NCI-H82 (cell line): ENCODE measurements around the gene TTC1.
A peak's percentile ranks its signal among the peaks of the same experiment; 100 is the strongest.
"Not testable (repeated sequence)": the region's sequence is repeated elsewhere in the genome, so short reads cannot be mapped to it uniquely, and the experiment has no call there.

Source experiments
- DNase-seq: peaks from one replicate; lab custom pipeline; 2025; lab: John Stamatoyannopoulos, UW

Gene TTC1

DNA sequence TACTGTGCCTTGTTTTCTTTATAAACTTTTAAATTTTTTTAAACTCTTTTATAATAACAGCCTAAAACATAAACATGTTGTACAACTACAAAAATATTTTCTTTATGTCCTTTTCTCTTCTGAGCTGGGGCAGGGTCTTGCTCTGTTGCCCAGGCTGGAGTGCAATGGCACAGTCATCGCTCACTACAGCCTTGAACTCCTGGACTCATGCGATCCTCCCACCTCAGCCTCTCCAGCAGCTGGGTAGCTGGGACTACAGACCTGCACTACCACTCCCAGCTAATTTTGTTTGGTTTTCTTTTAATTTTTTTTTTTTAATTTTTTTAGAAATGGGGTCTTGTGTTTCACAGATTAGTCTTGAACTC, 31.5 kb downstream of the TTC1 start:
- DNase-seq = no peak

DNA sequence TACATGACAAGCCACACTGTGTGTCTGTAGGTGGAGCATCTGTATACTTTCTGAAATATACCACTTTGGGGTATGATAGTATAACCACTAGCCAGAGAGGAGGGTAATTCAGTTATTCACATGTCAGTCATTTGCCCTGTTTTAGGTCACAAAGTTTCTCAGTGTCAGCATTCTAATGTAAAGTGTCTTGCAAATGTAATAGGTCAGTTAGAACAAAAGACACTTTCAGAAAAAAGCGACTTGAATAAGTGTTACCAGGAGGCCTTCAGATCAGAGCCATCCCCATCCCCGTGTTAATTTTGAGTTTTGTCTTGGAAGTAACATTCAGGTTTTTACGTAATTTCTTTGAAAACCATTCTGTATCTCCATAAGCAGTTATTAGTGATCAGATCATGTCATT, 33.7 kb downstream of the TTC1 start:
- no peak for DNase-seq

DNA sequence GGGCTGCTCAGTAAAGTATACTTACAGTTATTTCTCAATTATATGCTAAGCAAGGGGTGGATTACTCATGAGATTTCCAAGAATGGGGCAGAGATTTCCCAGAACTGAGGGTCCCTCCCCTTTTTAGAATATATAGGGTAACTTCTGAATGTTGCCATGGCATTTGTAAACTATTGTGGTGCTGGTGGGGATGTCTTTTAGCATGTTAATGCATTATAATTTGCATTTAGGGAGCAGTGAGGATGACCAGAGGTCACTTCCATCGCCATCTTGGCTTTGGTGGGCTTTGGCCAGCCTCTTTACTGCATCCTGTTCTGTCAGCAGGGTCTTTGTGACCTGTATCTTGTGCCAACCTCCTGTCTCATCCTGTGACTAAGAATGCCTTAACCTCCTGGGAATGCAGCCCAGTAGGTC, 35.5 kb downstream of the TTC1 start:
- DNase-seq = no peak

DNA sequence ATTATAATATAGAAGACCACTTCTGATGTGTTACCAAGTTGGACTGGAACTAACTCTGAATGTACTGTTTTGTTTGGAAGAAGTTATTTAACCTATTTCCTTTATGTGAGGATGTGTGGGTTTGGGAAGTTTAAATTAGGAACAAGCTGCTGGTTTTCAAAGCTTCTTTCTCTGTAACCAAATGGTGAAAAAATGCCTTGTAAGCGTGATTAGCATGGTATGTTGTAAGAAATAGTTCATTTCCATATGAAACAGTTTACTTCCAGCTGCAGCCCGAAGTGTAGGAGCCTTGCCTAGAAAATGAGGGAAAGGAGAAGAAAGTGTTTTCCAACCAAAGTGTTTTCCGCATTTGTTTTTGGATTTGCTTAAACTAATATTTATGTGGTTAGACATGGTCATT, 36.0 kb downstream of the TTC1 start:
- DNase-seq = no peak

DNA sequence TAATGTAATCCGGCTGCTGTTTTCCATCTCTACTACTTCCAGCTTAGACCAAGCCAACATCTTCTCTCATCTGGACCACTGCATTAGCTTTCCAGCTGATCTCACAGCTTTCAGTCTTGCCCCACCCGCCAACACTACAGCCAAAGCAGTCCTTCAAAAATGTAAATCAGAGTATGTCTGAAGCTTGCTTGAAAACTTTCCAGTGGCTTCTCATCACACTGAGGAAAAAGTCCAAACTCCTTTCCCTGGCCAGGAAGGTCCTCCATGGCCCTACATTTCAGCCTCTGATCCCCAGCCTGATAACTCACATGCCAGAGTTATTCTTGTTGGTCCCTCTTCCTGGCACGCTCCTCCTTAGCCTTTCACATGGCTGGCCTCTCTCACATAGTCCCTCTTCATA, 38.5 kb downstream of the TTC1 start:
- DNase-seq = no peak

DNA sequence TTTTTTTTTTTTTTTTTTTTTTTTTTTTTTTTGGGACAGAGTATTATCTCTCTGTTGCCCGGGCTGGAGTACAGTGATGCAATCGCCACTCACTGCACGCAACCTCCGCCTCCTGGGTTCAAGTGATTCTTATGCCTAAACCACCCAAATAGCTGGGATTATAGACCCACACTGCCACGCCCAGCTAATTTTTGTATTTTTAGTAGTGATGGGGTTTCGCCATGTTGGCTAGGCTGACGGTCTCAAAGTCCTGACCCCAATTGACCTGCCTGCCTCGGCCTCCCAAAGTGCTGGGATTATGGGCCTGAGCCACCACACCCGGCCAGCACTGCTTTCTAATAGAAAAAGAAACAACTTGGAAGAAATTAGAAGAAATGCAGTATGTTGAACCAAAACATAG, 39.2 kb downstream of the TTC1 start:
- no peak for DNase-seq

DNA sequence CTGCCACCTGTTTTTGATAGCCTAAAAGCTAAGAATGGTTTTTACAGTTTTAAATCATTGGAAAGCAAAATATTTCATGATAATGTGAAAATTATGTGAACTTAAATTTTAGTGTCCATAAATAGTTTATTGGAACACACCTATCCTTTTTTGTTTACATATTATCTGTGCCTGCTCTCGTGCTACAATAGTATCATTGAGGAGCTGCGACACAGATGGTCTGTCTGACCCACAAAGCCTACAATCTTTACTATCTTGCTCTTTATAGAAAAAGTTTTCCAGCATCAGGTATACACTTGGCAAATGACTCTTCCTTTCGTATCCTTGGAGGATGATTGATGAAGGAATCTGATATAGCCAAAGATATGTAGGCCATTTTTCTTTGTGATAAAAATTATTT, 40.2 kb downstream of the TTC1 start:
- DNase-seq = no peak

DNA sequence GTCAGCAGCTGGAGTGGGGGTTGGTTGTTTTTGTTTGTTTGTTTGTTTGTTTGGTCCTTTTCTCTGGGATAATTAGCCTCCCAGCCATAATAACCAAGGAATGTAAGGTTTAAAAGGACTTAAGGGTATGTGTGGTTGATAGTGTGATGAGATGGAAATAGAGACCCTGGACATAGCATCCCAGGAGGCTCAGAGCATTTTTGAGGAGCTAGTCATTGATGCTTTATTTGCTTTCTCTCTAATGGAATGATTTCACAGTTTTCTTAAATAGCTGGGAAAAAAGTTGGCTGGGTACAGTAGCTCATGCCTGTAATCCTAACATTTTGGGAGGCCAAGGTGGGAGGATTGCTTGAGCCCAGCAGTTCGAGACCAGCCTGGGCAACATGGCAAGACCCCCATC, 45.1 kb downstream of the TTC1 start:
- DNase-seq = no peak

DNA sequence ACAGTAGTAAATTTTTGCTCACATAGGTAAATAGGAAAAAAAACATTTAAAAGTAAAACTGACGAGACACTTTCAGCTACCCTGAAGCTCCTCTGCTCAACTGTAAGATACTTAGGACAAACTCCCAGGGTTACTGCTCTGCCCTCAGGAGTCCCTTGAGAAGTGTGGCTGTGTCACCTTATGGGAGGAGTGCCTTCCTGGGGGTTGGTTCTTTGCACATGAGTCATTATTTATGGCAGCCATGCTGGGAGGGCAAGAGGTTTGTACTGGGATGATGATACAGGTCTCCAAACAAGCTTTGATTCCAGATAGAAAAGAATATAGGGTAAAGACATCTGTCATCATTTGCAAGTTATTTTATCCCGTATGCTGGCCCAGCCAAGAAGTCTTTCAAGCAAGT, 45.9 kb downstream of the TTC1 start:
- no peak for DNase-seq

DNA sequence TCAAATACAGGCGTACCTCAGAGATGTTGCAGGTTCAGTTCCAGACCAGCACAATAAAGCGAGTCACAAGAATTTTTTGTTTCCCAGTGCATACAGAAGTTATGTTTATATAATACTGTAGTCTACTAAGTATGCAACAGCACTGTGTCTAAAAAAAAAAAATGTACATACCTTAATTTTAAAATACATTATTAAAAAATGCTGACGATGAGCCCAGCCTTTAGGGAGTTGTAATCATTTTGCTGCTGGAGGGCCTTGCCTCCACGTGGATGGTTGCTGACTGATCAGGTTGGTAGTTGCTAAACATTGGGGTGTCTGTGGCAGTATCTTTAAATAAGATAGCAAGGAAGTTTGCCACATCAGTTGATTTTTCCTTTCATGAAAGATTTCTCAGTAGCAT, 48.3 kb downstream of the TTC1 start:
- no peak for DNase-seq

DNA sequence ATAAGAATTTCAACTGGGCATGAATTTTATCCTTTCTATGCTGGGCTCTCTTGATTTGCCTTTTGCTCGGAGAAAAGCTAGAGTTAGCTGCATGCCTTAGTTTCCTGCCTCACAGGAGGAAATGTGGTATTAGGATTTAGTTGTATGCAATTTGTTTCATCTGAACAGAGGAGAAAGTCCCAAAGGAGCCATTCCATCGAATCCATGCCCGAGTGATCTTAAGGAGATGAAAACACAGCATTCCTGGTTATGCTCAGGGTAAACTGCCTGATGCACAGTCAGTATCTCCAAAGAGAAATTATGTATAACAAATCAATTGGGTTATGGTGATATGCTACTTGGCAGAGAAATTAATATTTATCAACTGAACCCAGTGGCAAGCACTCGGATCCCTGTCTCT, 51.1 kb downstream of the TTC1 start:
- no peak for DNase-seq

DNA sequence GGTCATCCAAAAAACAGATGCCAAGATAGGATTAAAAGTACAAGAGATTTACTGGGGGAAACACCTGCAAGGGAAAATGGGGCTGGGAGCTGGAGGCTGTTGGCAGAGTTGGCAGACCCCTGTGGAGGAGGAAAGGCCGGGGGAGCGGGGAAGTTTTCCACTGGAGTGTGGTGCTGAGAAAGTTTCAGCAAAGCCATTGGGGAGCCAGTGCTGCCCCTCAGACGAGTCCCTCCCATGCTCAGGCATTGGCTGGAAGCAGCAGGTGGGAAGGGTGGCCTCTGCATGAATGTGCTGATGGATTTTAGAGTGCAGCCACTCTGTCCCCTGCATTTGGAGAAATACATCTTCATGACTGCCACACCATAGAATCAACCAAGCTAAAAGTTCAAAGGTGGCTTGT, 52.8 kb downstream of the TTC1 start:
- DNase-seq = no peak

DNA sequence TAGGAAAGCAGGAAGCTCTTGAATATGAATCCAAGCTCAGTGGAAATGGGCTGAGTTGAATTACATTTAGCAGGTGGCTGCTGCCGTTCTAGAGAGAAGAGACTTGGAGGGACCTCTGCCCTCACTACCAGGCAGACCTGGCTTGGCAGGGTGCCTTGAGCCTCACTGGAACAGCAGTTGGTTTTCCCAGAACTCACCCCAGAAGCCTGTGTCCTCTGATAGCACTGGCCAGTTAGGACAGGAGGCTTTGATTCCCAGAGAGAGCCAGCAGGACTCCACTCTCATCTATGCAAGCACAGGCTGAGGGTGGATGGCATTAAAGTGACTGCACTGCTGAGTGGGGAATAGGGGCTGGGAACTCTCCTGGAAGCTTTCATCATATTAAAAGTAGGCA, 55.5 kb downstream of the TTC1 start:
- no peak for DNase-seq

DNA sequence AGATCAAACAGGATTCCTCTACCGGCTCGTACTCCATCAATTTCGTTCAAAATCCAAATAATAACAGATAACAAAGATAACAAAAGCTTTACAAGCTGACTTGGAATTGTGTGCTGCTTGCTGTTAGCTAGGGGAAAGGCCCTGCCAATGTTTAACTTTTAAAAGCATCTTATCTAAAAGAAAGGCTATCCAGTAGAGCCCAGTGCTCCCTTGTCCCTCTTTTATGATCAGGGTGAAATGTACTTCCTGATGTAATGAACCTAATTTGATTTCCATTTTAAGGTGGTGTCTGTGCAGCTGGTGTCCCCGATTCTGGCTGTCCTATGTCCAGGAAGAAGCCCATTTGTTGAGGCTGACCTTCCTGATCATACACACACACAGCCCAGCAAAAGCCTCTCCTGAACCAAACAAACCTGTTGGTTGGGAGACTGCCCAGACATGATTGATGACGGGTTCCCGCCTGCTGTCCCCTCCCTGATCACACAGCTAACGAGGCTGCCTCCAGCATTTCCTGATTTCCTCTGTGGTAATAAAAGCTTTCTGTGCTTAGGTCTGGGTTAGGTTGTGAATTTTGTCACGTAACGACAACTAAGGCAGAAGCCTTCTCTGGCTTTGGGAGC, 56.2 kb downstream of the TTC1 start:
- DNase-seq = no peak

DNA sequence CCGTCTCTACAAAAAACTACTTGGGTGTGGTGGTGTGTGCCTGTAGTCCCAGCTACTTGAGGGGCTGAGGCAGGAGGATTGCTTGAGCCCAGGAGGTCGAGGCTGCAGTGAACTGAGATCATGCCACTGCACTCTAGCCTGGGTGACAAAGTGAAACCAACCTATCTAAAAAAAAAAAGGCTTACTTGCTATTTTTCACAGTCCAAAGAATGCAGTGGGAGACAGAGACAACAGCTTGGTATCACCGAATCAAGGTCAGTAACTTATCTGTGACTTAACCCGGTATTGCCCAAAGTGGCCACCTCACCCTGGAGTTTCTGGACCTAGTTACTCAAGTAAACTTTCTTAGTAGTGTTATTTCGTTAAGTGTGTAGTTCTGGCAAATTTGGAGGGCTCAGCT, 60.2 kb downstream of the TTC1 start:
- DNase-seq = not testable (repeated sequence)

DNA sequence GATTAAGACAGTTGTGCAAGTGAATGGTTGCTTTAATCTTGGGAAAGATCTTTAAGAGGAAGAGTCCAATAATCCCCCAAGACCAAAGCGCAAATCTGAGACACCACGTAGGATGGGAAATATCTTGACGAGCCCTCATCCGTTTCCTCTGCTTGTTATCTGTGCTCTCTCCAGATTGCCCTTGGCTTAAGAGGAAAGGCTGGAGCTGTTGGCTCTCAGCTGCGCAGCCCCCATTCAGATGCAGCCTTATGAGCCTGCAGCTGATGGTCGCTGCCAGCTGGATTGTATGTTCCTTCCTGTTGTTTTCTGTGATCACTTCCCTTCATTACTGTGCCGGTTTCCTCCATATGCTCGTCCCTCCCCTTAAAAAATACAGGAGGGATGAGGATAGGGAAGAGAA, 62.6 kb downstream of the TTC1 start:
- DNase-seq = peak; percentile 72

DNA sequence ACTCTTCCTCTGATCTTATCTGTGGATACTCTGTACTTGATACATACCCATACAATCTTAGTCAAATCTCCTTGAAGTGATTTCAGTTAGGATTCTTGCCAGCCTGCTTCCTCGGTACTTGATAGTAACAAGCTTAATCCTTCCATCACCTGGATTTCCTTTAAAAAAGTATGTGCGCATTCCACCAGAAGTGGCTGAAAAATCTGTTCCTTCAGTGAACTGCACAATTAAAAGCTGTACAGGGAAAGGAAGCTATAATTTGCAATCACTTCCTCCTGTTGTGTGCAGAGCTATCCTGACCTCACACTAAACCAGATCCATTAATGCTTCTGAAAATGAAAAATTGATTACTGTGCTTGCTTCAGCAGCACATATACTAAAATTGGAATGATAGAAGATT, 63.0 kb downstream of the TTC1 start:
- DNase-seq = no peak

DNA sequence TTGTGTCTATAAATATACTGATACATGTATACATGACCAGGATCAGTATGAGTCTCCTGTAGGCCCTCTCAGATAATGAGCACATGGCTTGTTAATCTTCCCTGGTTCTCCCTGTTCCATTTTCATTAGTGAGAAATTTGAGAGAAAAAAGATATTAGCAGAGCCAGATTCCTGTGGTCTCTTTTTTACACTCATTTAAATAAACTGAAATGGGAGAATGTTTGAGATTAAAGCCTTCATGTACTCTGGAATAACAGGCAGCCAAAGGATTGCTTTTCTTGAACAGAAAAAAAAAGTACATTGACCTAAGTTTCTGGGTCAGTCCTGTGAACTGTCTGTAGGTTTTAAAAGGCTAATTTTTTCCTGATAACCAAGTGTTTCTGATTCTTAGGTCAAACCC, 66.1 kb downstream of the TTC1 start:
- DNase-seq = no peak

DNA sequence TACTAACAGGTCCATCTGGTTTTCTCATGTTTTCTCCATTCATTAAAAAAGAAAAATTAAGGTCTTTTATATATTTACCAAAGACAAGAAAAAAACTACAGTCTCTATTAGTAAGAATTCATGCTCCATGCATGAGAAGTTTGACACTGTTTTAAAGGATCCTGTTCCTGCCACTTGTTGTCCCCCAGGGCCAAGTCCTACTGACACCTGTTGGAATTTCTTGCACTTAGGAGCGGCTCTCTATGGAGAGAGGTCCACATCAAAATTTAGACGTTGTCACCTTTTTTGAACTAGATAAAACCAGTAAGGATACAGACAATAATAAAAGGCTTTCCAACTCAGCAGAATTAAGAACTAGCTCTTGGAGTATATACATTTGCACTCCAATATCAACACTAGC, 68.1 kb downstream of the TTC1 start:
- no peak for DNase-seq

DNA sequence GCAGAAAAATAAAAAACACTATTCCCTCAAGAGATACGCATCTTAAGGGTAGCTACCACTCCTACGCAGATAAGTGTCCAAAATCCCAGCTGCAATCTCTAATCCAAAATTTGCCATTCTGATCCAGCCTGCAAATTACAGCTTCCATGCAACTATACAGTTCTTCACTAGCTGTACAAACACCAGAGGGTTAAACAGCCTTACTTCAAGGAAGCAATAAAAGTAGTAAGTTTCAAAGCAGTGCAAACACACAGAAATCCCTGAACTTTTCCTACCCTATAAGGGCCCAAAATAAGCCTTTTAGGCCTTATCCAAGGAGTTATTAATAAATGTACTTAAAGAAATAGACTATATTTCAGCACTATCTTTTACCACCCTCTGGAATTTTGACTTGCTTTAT, 70.8 kb downstream of the TTC1 start:
- DNase-seq = no peak

DNA sequence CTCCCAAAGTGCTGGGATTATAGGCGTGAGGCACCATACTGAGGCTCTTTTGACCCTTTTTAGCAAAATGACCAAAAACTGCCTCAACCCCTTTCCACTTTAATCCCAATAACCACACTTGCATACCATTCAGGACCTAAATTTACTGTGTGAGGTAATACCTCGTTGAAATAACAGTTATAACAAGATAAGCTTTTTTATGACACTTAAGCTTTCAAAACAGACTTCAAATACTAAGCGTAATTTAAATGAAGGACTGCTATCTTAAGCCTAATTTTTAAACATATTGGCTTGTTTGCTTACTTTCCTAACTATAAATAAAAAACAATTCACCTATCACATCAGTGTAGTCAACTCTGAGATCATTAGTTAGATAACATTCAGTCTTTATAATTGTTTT, 72.6 kb downstream of the TTC1 start:
- no peak for DNase-seq

DNA sequence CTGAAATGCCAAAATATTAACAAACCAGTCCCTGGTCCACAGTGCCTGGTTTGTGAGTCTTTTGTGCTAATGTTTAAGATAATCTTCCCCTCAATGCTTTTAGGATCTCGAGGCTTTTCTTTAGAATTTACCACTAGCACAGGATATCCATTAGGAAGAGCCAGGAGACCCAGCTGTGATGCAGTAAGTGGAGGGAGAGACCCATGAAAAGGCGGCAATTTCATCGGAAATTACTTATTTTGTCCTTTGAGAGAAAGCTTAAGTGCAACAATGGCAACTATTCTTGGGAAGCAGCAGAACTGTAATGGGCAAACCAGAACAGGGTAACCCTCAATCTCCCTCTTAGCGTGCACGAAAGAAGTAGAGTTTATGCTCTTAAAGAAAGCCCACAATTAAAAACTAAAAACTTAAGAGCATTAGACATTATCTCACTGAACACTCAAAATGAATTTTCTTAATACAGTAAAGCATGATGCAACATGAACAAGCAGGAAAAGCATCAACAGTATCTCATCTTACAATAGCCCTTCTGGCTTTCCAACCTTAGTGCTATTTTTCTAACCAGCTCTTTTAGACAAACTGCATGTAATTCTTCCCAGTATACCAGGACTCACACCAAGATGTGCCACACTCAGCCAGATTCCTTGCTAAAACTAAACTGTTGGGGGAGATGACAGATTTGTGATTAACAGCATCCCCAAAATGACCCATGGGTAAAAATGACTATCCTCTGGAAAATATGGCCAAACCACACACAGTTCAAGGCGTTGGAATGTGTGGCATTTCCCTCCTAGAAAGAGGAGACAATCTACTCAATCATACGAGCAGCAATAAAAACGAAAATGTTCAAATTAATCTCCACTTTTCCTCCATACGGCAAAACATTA, 73.9 kb downstream of the TTC1 start:
- DNase-seq = no peak

DNA sequence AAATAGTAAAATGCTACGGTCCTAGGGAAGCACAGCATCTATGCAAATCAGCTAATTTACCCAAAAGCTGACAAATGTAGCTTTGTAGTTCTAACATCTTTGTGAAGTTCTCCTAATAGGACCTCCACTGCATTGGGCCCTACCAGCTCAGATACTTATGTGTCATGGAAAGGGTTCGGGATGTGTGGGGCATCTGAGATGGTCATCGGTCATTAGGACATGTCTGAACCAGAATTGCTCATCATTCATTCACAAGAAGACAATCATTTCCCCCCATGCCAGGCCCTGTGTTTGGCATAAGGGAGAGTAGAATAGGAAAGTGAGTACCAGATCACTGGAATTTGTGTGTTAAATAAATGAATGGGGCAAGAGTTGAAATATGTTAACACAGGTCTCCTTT, 74.6 kb downstream of the TTC1 start:
- no peak for DNase-seq

DNA sequence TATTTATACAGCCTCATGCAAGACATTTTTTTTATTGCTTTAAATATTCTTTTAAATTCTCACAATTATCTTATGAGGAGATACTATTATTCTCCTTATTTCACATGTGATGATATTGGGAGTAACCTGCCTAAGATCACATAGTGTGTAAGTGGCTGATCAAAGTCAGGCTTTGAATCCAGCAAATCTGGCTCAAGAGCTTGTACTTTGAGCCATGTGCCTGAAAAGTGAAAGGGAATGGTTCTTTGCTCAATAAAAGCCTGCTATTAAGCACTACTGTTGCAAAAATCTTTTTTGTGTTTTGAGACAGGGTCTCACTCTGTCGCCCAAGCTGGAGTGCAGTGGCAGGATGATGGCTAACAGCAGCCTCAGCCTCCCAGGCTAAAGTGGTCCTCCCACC, 75.2 kb downstream of the TTC1 start:
- no peak for DNase-seq
